Large intestine (tissue), 3 donors: Measurements from ENCODE around the gene TTC19. TPM values are rescaled to one million over a fixed set of nuclear protein-coding genes. Genes with fewer than 3 reads are reported as not detected.

Experiments
- DNase-seq, 2 donors: peaks; one replicate each; pipeline versions ENCODE4 v3.0.0 to v3.0.0-alpha.2; 2013
- H3K27ac ChIP-seq: one replicate; pipeline ENCODE4 v1.5.1; 2013; ENCODE audit warnings: low read length
- H3K27me3 ChIP-seq: 2 replicates; pipeline ENCODE4 v1.6.1; 2013; ENCODE audit warnings: low read length; ENCODE audit not compliant: control insufficient read depth, insufficient read depth
- H3K36me3 ChIP-seq: 2 replicates; pipeline ENCODE4 v1.6.1; 2013; ENCODE audit warnings: low read length; ENCODE audit not compliant: control insufficient read depth, insufficient read depth
- H3K4me1 ChIP-seq: one replicate; pipeline ENCODE4 v1.6.1; 2013; ENCODE audit warnings: low read length; ENCODE audit not compliant: control insufficient read depth, insufficient read depth
- H3K4me3 ChIP-seq: one replicate; pipeline ENCODE4 v1.5.1; 2013; ENCODE audit warnings: low read length
- H3K9me3 ChIP-seq: one replicate; pipeline ENCODE4 v1.6.1; 2013; ENCODE audit warnings: mild to moderate bottlenecking, low read depth, low read length, moderate library complexity; ENCODE audit not compliant: control insufficient read depth
- WGBS: methylation state at CpG from one replicate; pipeline ENCODE4 v1.1.5; 2013; ENCODE audit warnings: low lambda C conversion rate; ENCODE audit not compliant: insufficient coverage; 5-methylcytosine and 5-hydroxymethylcytosine counted together
- polyA plus RNA-seq: library from polyadenylated mRNA; unstranded; fragments of 120-200 nt; gene quantifications from one replicate; pipeline ENCODE4 v1.2.1, GENCODE V29; 2013

Gene TTC19
- polyA plus RNA-seq, 1 donor: 58.3 TPM

DNA sequence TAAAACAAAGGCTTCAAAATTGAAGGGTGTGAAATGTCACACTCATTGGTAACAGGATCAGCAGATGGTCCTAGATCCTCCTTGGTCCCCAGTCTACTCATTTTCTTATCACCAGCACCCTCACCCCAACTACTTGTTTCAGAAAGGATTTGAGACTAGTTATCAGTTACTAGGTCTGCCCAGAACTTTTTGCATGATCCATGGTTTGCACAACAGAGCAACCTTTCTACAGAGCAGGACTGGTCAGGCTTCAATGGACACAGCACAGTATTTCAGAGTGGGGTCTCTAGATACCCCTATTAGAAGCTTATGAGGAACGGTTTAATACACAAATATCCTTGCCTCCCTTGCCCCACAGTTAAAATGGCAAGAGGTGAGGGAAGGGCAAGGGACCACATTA, 25.6 kb downstream of the TTC19 start:
- DNase-seq: no peak
- Histone ChIP-seq H3K36me3 (peaks cover 63% of the 10 kb centered on the region), H3K27me3 (no peaks in the 10 kb centered on the region), H3K4me1 (no peaks in the 10 kb centered on the region), H3K9me3 (no peaks in the 10 kb centered on the region), H3K27ac (no peak overlapping the region), H3K4me3 (no peak overlapping the region)
- no CpG with 5 or more reads among the region's 1 CpG for WGBS

DNA sequence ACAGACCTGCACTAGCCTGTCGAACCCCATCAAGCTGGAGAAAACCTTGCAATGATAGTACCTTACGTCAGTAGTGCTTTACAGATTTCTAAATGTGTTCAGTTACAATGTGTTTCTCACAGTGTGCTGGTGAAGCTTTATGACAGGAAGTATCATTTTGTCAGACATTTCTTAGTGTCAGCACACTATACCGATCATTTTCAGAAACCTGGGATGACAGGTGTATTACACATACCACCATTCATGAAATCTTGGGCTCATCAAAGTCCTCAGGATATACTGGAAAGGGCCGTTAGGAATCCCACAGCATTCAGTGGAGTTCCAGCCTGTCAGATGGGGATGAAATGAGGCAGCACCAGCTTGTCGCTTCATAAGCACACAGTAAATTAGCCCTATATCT, 27.3 kb downstream of the TTC19 start:
- Histone ChIP-seq H3K27me3 (no peaks in the 10 kb centered on the region), H3K27ac (no peak overlapping the region), H3K4me1 (no peaks in the 10 kb centered on the region), H3K9me3 (no peaks in the 10 kb centered on the region), H3K36me3 (peaks cover 63% of the 10 kb centered on the region), H3K4me3 (no peak overlapping the region)
- no CpG with 5 or more reads among the region's 5 CpGs for WGBS
- no peak for DNase-seq

DNA sequence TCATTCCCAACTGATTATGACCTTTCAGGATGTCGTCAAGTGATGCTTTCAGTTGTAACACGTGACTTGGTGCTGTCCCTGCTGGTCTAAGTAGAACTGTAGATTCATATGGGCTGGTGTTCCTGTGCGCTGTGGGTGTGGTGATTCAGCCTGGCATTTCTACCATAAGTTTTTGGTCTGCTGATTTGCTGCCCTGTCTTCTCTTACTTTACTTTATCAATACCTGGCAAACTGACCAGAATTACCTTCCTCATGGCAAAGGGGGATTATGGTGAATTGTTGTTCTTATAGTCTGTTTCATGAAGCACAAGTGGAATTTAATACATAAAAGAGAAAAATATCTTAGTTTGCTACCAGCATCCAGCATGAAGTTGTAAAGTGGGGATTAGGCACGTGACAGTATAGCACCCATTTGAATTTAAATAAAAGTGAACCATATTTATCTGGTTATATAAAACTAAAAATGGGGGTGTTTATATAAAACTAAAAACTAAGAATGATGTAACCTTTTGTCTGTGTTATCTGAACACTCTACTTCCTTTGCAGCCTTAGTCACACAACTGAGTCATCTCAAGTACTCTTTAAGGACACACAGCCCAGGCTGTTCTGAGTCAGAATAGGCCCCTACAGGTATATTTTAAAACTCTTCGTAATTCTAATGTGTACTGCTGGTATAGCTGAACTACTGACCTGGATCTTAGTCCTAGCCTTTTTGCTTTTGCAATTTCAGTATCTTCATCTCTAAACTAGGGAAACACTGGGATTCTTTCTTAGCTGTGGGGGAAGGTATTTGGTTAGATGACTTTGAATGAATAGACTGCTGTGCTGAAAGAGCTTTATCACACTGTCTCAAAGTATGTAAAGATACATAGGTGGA, 28.3 kb downstream of the TTC19 start:
- no peaks in the 10 kb centered on the region for H3K27me3 ChIP-seq
- H3K27ac ChIP-seq: no peak overlapping the region
- H3K36me3 ChIP-seq: peaks cover 72% of the 10 kb centered on the region
- DNase-seq: no peak
- no peaks in the 10 kb centered on the region for H3K4me1 ChIP-seq
- no peak overlapping the region for H3K4me3 ChIP-seq
- H3K9me3 ChIP-seq: no peaks in the 10 kb centered on the region
- 100% methylated on average over 1 of the region's 5 CpGs for WGBS

DNA sequence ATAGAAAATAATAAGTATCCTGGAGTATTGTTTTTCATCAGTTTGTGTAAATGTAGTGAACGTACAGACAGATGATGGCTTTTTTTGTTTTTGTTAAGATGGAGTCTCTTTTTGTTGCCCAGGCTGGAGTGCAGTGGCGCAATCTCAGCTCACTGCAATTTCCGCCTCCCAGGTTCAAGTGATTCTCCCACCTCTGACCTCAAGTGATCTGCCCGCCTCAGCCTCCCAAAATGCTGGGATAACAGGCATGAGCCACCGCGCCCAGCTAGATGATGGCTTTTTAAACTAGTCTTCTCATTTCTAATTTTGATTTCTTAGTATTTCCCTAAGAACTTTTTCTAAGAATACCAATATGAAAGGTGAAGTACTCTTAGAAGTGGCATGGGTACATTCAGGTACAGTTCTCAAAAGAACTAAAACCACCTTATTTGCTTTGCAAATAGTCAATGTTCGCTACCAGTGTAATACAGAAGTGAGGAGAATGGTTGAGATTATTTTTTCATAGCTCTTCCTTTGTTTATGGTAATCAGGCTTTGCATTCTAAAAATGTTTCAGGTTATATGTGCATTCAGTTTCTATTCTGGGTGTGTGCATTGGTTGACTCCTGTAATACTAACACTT, 34.2 kb downstream of the TTC19 start:
- Histone ChIP-seq H3K4me3 (no peak overlapping the region), H3K36me3 (peaks cover 69% of the 10 kb centered on the region), H3K27ac (no peak overlapping the region), H3K27me3 (no peaks in the 10 kb centered on the region), H3K9me3 (no peaks in the 10 kb centered on the region), H3K4me1 (no peaks in the 10 kb centered on the region)
- WGBS: 100% methylated on average over 2 of the region's 7 CpGs
- no peak for DNase-seq

DNA sequence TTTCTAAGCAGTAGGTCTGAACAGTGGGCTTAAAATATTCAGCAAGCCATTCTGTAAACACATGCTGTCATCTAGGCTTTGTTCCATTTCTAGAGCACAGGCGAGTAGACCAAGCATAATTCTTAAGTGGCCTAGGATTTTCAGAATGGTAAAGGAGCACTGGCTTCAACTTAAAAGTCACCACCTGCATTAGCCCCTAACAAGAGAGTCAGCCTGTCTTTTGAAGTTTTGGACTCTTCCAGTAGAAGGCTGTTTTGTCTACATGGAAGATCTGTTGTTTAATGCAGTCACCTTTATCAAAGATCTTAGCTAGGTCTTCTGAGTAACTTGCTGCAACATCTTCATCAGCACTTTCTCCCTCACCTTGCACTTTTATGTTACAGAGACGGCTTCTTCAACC, 36.6 kb downstream of the TTC19 start:
- no peak overlapping the region for H3K27ac ChIP-seq
- WGBS: no CpG with 5 or more reads among the region's 2 CpGs
- peaks cover 68% of the 10 kb centered on the region for H3K36me3 ChIP-seq
- H3K9me3 ChIP-seq: no peaks in the 10 kb centered on the region
- peaks cover 3% of the 10 kb centered on the region for H3K4me1 ChIP-seq
- no peak overlapping the region for H3K4me3 ChIP-seq
- DNase-seq: no peak
- H3K27me3 ChIP-seq: no peaks in the 10 kb centered on the region

DNA sequence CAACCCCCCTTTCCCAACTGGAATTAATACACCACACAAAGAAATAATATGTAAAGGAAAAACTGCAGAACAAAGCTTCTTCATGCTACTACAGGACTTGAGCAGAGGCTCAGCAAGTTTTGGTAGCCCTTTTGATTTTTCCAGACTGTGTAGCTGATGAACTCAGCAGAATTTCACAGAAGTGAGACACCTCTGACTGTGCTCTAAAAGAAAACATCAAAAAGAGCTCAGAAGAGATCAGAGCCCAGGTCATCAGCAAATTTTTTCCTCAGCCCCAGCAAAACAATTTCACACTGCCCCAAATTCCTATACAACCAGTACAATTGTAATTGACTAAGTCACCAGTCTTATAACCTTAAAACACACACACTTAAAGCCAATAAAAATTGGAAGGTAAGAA, 38.0 kb downstream of the TTC19 start:
- H3K36me3 ChIP-seq: peaks cover 70% of the 10 kb centered on the region
- no peak for DNase-seq
- no peak overlapping the region for H3K4me3 ChIP-seq
- H3K27ac ChIP-seq: no peak overlapping the region
- H3K4me1 ChIP-seq: peaks cover 3% of the 10 kb centered on the region
- no peaks in the 10 kb centered on the region for H3K27me3 ChIP-seq
- no peaks in the 10 kb centered on the region for H3K9me3 ChIP-seq

DNA sequence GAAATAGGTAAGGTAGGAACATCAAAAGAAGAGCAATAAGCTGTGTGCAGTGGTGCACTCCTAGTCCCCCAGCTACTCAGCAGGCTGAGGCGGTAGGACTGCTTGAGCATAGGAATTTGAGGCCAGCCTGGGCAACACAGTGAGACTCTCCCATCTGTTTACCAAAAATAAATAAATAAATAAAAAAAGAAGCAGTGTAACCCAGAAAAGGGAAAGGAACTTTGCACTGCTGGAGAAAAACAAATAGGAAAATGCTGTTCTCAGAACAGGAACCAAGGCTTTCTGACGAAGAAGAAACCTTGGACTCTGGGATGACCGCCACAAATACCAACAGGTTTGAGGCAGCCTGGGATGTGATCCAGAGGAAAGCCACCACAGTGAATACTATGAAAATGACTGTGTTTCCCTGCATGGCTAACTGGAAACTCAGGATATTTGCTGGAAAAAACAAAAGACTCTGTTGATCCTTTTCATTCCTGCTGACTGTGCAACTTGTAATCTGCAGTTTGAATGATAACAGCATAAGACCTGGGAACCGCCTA, 41.2 kb downstream of the TTC19 start:
- WGBS: no CpG with 5 or more reads among the region's 4 CpGs
- DNase-seq: peak; percentile 58 to 81
- H3K27ac ChIP-seq: peak overlapping the region; percentile 50

GRCh38 chr17:16044487-16044886, 44.9 kb downstream of the TTC19 start:
- Histone ChIP-seq H3K9me3 (no peaks in the 10 kb centered on the region), H3K27me3 (no peaks in the 10 kb centered on the region), H3K36me3 (peaks cover 68% of the 10 kb centered on the region), H3K4me3 (no peak overlapping the region), H3K4me1 (peaks cover 3% of the 10 kb centered on the region), H3K27ac (no peak overlapping the region)
- no CpG with 5 or more reads among the region's 10 CpGs for WGBS
- DNase-seq: no peak

More for the DNA sequence above, 41.2 kb downstream of the TTC19 start:
- Histone ChIP-seq H3K4me3 (no peak overlapping the region), H3K36me3 (peaks cover 68% of the 10 kb centered on the region), H3K9me3 (no peaks in the 10 kb centered on the region), H3K4me1 (peaks cover 3% of the 10 kb centered on the region), H3K27me3 (no peaks in the 10 kb centered on the region)

- no peaks in the 10 kb centered on the region for H3K9me3 ChIP-seq
These were observed 47.3 kb downstream of the TTC19 start for GRCh38 chr17:16046966-16047365.

DNA sequence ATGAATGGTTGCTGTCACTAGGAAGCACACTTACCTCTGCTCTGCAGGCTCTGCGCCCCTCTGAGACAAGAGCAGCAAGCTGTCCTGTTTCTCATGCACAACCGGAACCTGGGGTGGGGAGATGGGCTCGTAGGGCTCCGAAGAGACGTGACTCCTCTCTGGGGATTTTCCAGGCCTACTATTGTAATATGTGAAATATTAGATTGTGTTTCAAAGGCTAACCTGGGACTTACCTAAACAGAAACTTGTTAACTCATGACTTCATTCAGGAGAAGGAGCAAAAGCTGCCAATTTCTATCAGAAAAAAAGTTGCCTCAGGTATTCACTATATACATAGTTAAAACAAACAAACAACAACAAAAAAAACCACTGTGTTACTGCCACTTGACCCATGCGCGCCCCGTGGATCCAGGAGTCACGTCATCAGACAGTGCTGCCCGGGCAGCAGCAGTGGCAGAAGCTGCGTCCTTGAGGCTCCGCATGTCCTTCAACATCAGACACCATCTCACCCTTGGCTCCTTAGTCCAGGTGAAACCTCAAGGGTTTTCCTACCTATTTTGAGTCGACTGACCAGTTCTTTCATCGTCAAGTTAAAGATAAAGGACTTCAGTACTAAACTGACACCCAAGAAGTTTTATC, 49.3 kb downstream of the TTC19 start:
- no CpG with 5 or more reads among the region's 14 CpGs for WGBS
- H3K9me3 ChIP-seq: no peaks in the 10 kb centered on the region
- H3K4me3 ChIP-seq: no peak overlapping the region
- no peaks in the 10 kb centered on the region for H3K27me3 ChIP-seq
- H3K4me1 ChIP-seq: no peaks in the 10 kb centered on the region
- DNase-seq: no peak
- peaks cover 66% of the 10 kb centered on the region for H3K36me3 ChIP-seq
- H3K27ac ChIP-seq: no peak overlapping the region

More at GRCh38 chr17:16046966-16047365, 47.3 kb downstream of the TTC19 start:
- no peak for DNase-seq
- Histone ChIP-seq H3K36me3 (peaks cover 69% of the 10 kb centered on the region), H3K4me1 (no peaks in the 10 kb centered on the region), H3K27ac (no peak overlapping the region), H3K4me3 (no peak overlapping the region), H3K27me3 (no peaks in the 10 kb centered on the region)
- 100% methylated on average over 1 of the region's 3 CpGs for WGBS
